NOMO-1 treated with DMSO at 0.1 percent for 48 hours (cell line): ENCODE data around the gene EIF5.

Experiments
- DNase-seq: peaks from one replicate; lab custom pipeline; 2025; ENCODE audit not compliant: unreplicated experiment; lab: John Stamatoyannopoulos, UW

EIF5 gene

DNA sequence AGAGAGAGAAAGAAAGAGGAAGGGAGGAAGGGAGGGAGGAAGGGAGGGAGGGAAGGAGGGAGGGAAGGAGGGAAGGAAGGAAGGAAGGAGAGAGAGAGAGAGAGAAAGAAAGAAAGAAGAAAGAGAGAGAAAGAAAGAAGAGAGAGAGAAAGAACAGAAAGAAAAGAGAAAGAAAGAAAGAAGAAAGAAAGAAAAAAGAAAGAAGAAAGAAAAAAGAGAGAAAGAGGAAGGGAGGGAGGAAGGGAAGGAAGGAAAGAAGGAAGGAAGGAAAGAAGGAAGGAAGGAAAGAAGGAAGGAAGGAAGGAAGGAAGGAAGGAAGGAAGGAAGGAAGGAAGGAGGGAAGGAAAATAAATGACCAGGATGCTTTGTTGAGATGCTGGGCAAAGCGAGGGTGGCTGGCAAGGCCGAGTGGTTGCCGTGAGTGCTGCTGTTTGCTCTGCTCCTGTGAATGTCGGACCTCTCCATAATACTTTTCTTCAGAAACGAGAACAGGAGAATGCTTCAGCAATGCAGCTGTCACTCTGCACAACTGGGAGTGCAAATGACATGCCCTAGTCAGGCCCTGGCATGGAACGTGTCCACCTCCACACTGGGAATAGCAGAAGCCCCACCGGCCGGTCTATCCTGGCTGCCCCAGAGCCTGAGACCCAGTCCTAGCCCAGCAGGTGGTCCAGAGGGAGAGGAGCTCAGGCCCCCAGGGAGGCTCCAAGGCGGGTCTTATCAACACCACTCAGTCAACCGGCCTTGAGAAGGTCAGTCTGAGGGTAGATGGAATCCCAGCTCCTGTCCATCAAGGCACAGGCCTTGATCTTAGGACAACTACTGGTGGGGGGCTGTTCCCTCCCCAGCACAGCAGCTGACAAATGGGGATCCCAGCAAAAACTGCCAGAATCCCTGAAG, 25.1 kb upstream of the EIF5 start:
- no peak for DNase-seq

DNA sequence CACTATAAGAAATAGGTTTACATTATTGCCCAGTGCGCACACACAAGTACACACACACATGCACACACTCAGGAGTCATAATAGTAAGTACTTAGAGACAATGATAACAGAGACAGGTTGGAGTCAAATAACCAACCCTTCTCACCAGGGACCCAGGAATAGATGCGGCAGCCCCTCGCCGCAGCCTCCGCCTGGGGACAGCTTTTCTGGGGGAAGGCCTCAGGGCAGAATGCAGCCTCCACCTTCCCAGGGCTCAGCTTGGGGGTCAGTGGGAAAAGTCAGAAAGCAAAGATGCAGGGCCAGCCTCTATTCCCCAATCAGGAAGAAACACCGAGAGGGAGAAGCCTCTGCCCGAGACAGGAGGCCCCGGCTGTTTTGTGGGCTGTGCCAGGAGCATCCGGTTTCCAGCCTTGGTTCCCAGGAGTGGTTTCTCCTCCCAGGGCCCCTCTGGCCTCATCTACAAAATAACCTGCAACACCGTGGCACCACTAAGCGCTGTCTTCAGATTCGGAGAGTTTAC, 23.4 kb upstream of the EIF5 start:
- no peak for DNase-seq

- DNase-seq, result no peak
Observed at GRCh38 chr14:103311171-103311997, 22.7 kb upstream of the EIF5 start.

GRCh38 chr14:103312006-103312635, 21.9 kb upstream of the EIF5 start:
- DNase-seq, result no peak

- no peak for DNase-seq
Observed at GRCh38 chr14:103313704-103314103, 20.3 kb upstream of the EIF5 start.

DNA sequence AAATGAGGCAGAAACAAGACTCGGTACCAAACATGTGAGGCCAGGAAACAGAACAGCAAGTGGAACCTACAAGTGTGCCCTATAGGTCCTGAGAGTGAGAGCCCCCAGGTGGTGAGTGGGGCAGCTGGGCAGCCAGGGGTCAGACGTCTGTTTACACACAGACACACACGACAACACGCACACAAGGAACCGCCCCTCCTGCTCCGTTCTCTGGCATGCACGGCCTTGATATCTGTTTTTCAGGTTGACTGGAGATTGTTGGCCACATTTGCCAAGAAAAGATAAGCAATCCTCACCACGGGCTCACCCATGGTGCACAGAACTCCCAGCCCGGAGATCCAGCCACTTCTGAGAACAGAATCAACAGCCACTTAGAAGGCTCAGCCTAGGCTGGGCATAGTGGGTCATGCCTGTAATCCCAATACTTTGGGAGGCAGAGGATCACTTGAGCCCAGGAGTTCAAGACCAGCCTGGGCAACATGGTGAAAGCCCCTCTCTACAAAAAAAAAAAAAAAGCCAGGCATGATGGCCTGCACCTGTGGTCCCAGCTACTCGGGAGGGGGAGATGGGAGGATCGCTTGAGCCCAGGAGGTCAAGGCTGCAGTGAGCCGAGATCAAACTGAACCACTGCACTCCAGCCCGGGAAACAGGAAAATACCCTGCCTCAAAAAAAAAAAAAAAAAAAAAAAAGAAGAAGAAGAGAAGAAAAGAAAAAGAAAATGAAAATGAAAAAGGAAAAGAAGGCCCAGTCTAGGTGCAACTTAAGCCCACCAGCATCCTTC, 19.4 kb upstream of the EIF5 start:
- DNase-seq, result no peak

DNA sequence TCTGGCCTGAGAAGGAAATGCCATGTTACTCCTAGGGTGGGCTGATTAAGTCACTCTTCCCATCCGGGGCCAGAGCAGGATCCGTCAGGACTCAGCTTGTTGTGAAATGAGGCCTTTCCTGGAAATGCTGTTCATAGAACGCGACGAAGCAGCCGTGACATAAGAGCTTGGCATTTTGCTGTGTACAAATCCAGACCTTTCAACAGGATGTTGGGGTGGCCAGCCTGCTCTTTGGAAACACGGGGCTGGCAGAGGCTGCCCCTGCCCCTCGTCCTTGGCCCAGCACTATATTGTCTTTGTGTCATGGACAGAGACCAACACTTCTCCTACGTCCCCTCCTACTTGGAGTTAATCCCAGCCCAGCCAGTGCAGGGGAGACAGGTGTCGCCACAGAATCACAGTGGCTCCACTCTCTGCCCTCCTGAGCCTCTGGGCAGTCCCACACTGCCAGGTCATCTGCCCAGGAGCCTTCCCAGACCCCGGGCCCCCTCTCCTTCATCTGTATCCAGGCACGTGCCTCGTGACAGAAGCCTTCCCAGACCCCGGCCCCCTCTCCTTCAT, 18.6 kb upstream of the EIF5 start:
- no peak for DNase-seq

DNA sequence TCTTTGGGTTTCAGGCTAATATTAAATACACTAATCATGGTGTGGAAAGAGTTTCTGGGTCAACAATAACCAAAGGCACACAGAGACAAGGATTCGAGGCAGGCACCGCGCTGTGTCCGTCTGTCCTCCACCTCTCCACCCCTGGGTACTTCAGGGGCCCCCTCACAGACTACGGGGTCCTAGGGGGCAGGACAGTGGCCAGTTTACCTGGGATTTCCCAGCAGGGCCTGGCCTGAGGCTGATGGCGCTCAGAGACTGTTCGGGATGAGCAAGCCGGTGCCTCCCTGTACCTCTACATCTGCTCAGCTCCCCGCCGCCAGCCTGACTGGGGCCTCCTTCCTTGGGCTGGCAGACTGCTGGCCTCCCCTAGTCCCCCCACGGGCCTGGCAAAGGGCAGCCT, 18.1 kb upstream of the EIF5 start:
- no peak for DNase-seq

DNA sequence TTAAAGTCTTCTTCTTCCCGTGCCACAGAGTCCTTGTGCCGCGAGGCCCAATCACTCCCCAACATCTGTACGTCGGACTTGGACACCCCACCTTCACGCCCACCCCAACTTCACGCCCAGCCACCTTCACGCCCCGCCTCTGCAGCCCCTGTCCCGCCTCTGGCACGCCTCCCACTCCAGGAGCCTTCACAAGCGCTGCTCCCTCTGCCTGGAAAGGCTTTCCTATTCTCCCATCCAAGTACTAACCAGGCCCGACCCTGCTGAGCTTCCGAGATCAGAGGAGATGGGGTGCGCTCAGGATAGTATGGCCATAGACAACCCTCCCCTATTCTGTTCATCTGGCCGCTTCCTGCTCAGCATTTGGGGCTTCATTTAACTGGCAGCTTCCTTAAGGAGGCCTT, 17.3 kb upstream of the EIF5 start:
- DNase-seq, result no peak

- peak; percentile 52 for DNase-seq
Observed at GRCh38 chr14:103317251-103317650, 16.8 kb upstream of the EIF5 start.

DNA sequence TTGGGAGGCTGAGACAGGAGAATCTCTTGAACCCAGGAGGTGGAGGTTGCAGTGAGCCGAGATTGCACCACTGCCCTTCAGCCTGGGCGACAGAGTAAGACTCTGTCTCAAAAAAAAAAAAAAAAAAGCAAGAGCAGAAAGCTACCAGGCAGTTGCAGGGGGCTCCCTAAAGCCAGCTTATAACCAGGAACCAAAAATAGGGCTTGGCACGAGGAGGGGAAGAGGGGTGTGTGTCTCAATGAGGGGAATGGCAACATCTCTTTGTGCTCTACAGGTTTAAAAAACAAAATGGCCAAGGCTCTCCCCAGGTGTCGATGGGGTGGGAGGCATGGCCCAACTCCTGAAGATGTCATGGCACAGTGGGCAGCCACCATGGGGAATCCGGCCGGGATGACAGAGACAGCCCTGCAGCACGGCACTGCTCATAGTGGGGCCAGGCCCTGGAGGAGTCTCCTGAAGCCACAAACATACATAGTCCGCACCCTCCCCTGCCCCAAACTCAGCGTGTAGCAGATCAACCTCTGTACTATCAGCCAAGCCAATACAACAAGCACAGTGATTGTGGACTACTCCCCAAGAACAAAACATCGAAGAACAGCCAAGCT, 16.0 kb upstream of the EIF5 start:
- peak; percentile 24 for DNase-seq

DNA sequence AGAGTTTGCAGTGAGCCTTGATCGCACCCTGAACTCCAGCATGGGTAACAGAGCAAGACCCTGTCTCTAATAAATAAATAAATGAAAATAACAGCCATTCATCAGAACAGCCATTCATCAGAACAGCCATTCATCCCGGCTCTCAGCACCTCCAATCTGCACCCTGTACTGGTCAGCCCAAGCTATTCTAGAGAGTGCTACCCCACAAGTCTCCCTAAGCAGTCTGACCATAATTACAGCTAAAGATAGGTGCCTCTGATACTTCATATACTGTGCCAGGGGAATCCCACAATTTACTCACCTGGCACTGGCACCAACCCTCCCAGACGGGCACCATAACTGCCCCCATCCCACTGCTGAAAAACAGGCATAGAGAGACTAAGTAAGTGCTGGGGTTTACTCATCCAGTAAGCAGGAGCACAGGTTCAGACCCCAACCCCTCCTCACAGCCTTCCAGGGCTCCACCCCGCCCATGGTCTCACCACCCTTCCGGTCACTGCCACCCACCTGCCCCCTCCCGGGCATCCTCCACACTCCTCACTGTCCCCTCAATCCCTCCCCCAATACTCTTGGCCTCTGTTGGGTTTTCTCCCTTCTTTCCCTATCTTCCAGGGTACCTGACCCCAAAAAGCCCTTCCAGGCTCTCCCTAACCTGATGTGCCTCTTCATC, 15.2 kb upstream of the EIF5 start:
- no peak for DNase-seq

DNA sequence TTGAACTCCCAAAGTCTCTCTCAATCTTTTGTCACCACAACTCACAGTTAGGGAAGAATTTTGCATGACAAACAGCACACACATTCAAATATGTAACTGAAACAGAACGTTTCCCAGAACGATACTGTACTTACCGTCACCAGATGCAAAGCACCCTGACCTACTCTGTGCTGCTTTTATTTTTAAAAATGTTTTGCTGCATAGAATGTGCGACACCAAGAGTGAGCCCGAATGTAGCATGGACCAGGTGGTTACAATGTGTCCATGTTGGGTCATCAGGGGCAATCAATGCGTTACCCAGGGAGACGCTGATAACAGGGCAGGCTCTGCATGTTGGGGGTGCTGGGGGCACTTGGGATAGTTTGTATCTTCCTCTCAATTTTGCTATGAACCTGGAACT, 14.6 kb upstream of the EIF5 start:
- DNase-seq, result no peak

- no peak for DNase-seq
Observed at GRCh38 chr14:103326078-103326477, 8.0 kb upstream of the EIF5 start.

DNA sequence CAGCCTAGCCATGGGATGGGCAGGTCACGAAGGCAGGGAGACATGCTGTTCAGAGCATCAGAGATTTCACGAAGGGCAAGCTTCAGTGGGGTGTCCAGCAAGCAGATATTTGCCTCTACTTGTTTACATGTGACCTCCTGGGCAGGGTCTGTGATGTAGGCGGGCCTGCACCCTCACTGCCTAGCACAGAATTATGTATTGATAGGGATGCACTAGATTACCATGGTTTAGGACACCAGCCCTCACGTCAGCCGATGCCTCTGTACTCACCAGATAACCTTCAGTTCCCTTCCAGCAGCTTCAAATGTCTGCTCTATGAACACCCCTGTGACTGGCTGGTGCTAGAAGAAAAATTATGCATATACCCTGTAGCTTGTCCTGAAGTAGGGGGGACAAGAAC, 5.1 kb upstream of the EIF5 start:
- no peak for DNase-seq

GRCh38 chr14:103329401-103330347, 4.4 kb upstream of the EIF5 start:
- DNase-seq, result peak; percentile 84

GRCh38 chr14:103330536-103330935, 3.5 kb upstream of the EIF5 start:
- peak; percentile 32 for DNase-seq
